Large intestine (tissue), 3 donors: ENCODE results near the gene ETV6. TPM values are rescaled to one million over a fixed set of nuclear protein-coding genes. Genes with fewer than 3 reads are reported as not detected.
"Not testable (repeated sequence)": the region's sequence is repeated elsewhere in the genome, so short reads cannot be mapped to it uniquely, and the experiment has no call there.

Source experiments
- DNase-seq, 2 donors: peaks; one replicate each; pipeline versions ENCODE4 v3.0.0 to v3.0.0-alpha.2; 2013
- H3K27ac ChIP-seq: one replicate; pipeline ENCODE4 v1.5.1; 2013; ENCODE audit warnings: low read length
- H3K27me3 ChIP-seq: 2 replicates; pipeline ENCODE4 v1.6.1; 2013; ENCODE audit warnings: low read length; ENCODE audit not compliant: control insufficient read depth, insufficient read depth
- H3K36me3 ChIP-seq: 2 replicates; pipeline ENCODE4 v1.6.1; 2013; ENCODE audit warnings: low read length; ENCODE audit not compliant: control insufficient read depth, insufficient read depth
- H3K4me1 ChIP-seq: one replicate; pipeline ENCODE4 v1.6.1; 2013; ENCODE audit warnings: low read length; ENCODE audit not compliant: control insufficient read depth, insufficient read depth
- H3K4me3 ChIP-seq: one replicate; pipeline ENCODE4 v1.5.1; 2013; ENCODE audit warnings: low read length
- H3K9me3 ChIP-seq: one replicate; pipeline ENCODE4 v1.6.1; 2013; ENCODE audit warnings: mild to moderate bottlenecking, low read depth, low read length, moderate library complexity; ENCODE audit not compliant: control insufficient read depth
- WGBS: methylation state at CpG from one replicate; pipeline ENCODE4 v1.1.5; 2013; ENCODE audit warnings: low lambda C conversion rate; ENCODE audit not compliant: insufficient coverage; 5-methylcytosine and 5-hydroxymethylcytosine counted together
- polyA plus RNA-seq: library from polyadenylated mRNA; unstranded; fragments of 120-200 nt; gene quantifications from one replicate; pipeline ENCODE4 v1.2.1, GENCODE V29; 2013

Gene ETV6
- polyA plus RNA-seq, 1 donor, result 14.9 TPM

- 55% methylated on average over 2 of the region's 4 CpGs for WGBS
- no peak for DNase-seq
These were observed 26.1 kb upstream of the ETV6 start for GRCh38 chr12:11623382-11623781.

GRCh38 chr12:11624116-11624515, 25.4 kb upstream of the ETV6 start:
- Histone ChIP-seq H3K9me3 (peaks cover under 1% of the 10 kb centered on the region), H3K4me3 (no peak overlapping the region), H3K4me1 (no peaks in the 10 kb centered on the region), H3K27me3 (no peaks in the 10 kb centered on the region), H3K27ac (no peak overlapping the region), H3K36me3 (no peaks in the 10 kb centered on the region)
- no CpG with 5 or more reads among the region's 1 CpG for WGBS
- no peak for DNase-seq

More at GRCh38 chr12:11623382-11623781, 26.1 kb upstream of the ETV6 start:
- Histone ChIP-seq H3K4me1 (no peaks in the 10 kb centered on the region), H3K9me3 (no peaks in the 10 kb centered on the region), H3K27me3 (no peaks in the 10 kb centered on the region), H3K27ac (no peak overlapping the region), H3K4me3 (no peak overlapping the region), H3K36me3 (no peaks in the 10 kb centered on the region)

GRCh38 chr12:11627709-11628108, 21.8 kb upstream of the ETV6 start:
- H3K36me3 ChIP-seq, H3K27ac ChIP-seq, H3K4me3 ChIP-seq, H3K9me3 ChIP-seq, DNase-seq, H3K27me3 ChIP-seq, H3K4me1 ChIP-seq: not testable (repeated sequence)
- no CpG with 5 or more reads among the region's 6 CpGs for WGBS

- WGBS, result 82% methylated on average over 3 of the region's 7 CpGs
- DNase-seq, result no peak
- no peak overlapping the region for H3K4me3 ChIP-seq
- no peak overlapping the region for H3K27ac ChIP-seq
- H3K4me1 ChIP-seq, result no peaks in the 10 kb centered on the region
- no peaks in the 10 kb centered on the region for H3K36me3 ChIP-seq
- H3K9me3 ChIP-seq, result peaks cover 2% of the 10 kb centered on the region
- no peaks in the 10 kb centered on the region for H3K27me3 ChIP-seq
These were observed 21.1 kb upstream of the ETV6 start for GRCh38 chr12:11628353-11628752.

GRCh38 chr12:11630046-11630706, 19.3 kb upstream of the ETV6 start:
- H3K4me1 ChIP-seq, result no peaks in the 10 kb centered on the region
- H3K27me3 ChIP-seq, result no peaks in the 10 kb centered on the region
- H3K27ac ChIP-seq, result no peak overlapping the region
- H3K4me3 ChIP-seq, result no peak overlapping the region
- DNase-seq, result no peak
- peaks cover 2% of the 10 kb centered on the region for H3K9me3 ChIP-seq
- no peaks in the 10 kb centered on the region for H3K36me3 ChIP-seq
- WGBS, result 100% methylated on average over 1 of the region's 5 CpGs

GRCh38 chr12:11631288-11631687, 18.2 kb upstream of the ETV6 start:
- H3K27ac ChIP-seq, result no peak overlapping the region
- H3K4me3 ChIP-seq, result no peak overlapping the region
- no peaks in the 10 kb centered on the region for H3K27me3 ChIP-seq
- H3K9me3 ChIP-seq, result peaks cover 2% of the 10 kb centered on the region
- no peaks in the 10 kb centered on the region for H3K36me3 ChIP-seq
- WGBS, result 100% methylated on average over 1 of the region's 1 CpG
- H3K4me1 ChIP-seq, result no peaks in the 10 kb centered on the region
- no peak for DNase-seq

- not testable (repeated sequence) for H3K27me3 ChIP-seq, H3K36me3 ChIP-seq, H3K4me3 ChIP-seq, H3K9me3 ChIP-seq, H3K4me1 ChIP-seq, DNase-seq, H3K27ac ChIP-seq
- no CpG with 5 or more reads among the region's 9 CpGs for WGBS
These were observed 17.6 kb upstream of the ETV6 start for GRCh38 chr12:11631881-11632280.

- DNase-seq, result no peak
- Histone ChIP-seq H3K4me3 (no peak overlapping the region), H3K36me3 (no peaks in the 10 kb centered on the region), H3K9me3 (peaks cover 2% of the 10 kb centered on the region), H3K4me1 (no peaks in the 10 kb centered on the region), H3K27me3 (no peaks in the 10 kb centered on the region), H3K27ac (no peak overlapping the region)
- no CpG with 5 or more reads among the region's 6 CpGs for WGBS
These were observed 15.5 kb upstream of the ETV6 start for GRCh38 chr12:11633968-11634367.

GRCh38 chr12:11635341-11635740, 14.1 kb upstream of the ETV6 start:
- DNase-seq, result no peak
- H3K27ac ChIP-seq, result no peak overlapping the region
- no peak overlapping the region for H3K4me3 ChIP-seq
- WGBS, result no CpG with 5 or more reads among the region's 2 CpGs
- no peaks in the 10 kb centered on the region for H3K36me3 ChIP-seq
- no peaks in the 10 kb centered on the region for H3K27me3 ChIP-seq
- no peaks in the 10 kb centered on the region for H3K9me3 ChIP-seq
- H3K4me1 ChIP-seq, result no peaks in the 10 kb centered on the region

- Histone ChIP-seq H3K9me3 (no peaks in the 10 kb centered on the region), H3K4me3 (no peak overlapping the region), H3K36me3 (no peaks in the 10 kb centered on the region), H3K4me1 (no peaks in the 10 kb centered on the region), H3K27me3 (no peaks in the 10 kb centered on the region), H3K27ac (no peak overlapping the region)
- peak in 1 of 2 donors; percentile 47 for DNase-seq
- no CpG with 5 or more reads among the region's 3 CpGs for WGBS
These were observed 11.1 kb upstream of the ETV6 start for GRCh38 chr12:11638315-11638916.

GRCh38 chr12:11639454-11639853, 10.0 kb upstream of the ETV6 start:
- no CpG with 5 or more reads among the region's 5 CpGs for WGBS
- Histone ChIP-seq H3K4me1 (no peaks in the 10 kb centered on the region), H3K9me3 (no peaks in the 10 kb centered on the region), H3K27ac (no peak overlapping the region), H3K27me3 (no peaks in the 10 kb centered on the region), H3K4me3 (no peak overlapping the region), H3K36me3 (no peaks in the 10 kb centered on the region)
- no peak for DNase-seq
